ENCODE measurements around the gene RRP7A.
"Not testable (repeated sequence)": the region's sequence is repeated elsewhere in the genome, so short reads cannot be mapped to it uniquely, and the experiment has no call there.

Gene RRP7A

DNA sequence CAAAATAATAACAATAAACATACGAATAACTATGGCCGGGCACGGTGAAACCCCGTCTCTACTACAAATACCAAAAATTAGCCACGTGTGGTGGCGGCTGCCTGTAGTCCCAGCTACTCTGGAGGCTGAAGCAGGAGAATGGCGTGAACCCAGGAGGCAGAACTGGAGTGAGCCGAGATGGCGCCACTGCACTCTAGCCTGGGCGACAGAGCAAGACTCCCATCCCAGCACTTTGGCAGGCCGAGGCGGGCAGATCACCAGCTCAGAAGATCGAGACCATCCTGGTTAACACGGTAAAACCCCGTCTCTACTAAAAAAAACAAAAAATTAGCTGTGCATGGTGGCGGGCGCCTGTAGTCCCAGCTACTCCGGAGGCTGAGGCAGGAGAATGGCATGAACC lies 17.0 kb upstream of the RRP7A start:
- not testable (repeated sequence) for DNase-seq

- no peak for DNase-seq
Measured at GRCh38 chr22:42536166-42536565, 16.6 kb upstream of the RRP7A start.

DNA sequence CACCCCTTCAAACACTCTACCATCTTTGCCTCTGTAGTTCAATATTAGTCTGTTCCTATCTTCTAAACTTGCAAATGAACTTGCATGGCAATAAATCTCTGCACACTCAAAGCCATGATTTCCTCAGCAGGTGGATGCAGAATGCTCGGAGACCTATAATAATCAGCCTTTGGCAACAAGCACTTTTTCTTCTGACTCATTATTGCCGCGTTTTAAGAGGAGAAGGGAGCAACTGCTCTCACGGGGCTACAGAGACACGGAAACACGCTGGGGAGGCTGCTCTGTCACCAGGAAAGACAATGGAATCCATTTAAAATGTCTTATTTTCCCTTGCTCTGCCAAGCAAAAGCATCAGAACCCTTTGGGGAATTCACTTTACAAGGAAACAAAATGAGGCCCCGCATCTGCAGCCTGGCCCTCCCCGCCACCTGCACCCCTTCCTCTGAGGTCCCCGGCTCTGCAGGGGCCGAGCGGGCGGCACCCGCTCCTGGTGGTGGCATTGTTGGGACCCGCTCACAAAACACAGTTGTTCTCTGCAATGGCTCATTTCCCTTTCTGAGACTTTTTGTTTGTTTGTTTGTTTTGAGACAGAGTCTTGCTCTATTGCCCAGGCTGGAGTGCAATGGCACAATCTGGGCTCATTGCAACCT lies 15.6 kb upstream of the RRP7A start:
- not testable (repeated sequence) for DNase-seq

- DNase-seq, result no peak
Measured at GRCh38 chr22:42533638-42533977, 14.0 kb upstream of the RRP7A start.

DNA sequence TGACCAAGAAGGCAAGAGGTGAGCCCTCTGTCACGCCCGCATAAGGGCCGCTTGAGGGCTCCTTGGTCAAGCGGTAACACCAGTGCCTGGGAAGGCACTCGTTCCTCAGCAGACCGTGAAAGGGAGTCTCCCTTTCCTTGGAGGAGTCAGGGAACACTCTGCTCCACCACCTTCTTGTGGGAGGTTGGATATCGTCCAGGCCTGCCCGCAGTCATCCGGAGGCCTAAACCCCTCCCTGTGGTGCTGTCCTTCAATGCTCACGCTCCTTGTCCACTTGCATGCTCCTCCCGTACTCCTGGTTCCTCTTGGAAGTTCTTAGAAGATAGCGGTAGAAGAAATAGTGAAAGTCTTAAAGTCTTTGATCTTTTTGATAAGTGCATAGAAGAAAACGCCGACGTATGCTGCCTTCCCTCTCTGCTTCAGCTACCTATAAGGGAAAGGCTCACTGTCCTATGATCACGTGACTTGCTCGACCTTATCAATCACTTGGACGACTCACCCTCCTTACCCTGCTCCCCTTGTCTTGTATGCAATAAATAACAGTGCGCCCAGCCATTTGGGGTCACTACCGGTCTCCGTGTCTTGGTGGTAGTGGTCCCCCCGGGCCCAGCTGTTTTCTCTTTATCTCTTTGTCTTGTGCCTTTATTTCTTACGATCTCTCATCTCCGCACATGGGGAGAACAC lies 11.9 kb upstream of the RRP7A start:
- not testable (repeated sequence) for DNase-seq

DNA sequence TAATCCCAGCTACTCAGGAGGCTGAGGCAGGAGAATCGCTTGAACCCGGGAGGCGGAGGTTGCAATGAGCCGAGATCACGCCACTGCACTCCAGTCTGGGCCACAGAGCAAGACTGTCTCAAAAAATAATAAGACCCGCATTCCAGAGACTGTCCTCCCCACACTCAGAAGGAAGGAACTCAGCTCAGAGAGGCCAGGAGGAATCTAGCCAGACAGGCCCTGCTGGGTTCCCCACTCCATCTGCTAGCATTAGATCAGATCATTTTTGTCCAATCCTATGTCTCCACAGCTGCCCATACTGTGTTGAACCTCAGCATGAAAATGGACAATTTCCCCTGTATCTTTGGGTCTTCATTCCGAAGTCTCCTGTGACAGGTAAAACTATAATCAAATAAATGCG lies 9.8 kb upstream of the RRP7A start:
- not testable (repeated sequence) for DNase-seq

GRCh38 chr22:42528591-42529307 lies 9.2 kb upstream of the RRP7A start:
- peak in 12 of 58 donors; percentile 8 to 49 (median 20) for DNase-seq

DNA sequence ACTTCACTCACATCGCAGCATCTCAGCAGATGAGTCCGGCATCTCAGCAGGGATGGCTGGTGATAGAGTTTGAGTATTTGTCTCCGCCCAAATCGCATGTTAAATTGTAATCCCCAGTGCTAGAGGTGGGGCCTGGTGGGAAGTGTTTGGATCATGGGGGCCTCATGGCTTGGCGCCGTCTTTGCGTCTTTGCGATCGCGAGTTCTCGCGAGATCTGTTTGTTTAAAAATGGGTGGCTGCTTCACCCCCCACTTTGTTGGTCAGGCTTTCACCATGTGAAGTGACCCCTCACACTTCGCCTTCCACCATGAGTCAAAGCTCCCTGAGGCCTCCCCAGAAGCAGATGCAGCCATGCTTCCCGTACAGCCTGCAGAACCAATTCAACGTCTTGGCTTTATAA lies 3.0 kb upstream of the RRP7A start:
- no peak for DNase-seq

GRCh38 chr22:42521228-42521546 lies 1.6 kb upstream of the RRP7A start:
- no peak for DNase-seq

DNA sequence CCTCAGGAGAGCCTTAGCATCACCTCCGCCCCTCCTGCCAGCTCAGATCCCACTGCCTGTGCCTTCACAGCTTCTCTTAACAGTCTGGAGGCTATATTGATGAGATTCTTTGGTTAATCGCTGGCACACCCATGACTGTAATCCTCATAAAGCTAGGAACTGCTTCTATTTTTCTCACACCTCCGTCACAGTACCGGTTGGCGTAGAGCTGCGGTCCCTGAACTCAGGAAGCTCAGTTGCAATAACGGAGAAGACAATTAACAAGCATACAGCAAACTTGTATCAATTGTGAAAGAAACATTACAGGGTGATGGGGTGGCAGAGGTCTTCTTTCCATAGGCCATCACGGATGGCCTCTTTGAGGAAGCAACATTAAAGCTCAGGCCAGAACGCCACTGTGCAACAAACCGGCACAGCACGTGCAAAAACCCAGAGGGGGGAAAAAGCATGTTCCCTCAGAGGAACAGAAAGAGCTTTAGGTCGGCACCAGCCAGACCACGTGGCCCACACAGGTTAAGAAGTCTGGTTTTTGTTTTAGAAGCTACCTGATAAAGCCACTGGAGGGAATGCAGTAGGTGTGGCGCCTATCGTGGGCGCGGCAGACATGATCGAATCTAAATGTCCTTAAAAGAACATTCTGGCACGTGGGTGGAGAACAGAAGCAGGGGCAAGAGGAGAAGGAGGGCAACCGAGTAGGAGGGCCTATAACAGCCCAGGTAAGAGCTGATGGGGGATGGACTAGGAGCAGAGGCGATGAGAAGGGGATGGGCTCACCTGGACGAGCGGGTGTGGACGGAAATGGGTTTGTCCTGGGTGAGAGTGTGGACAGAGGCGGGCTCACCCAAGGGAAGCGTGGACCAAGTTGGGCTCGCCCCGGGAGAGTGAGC lies 715 bp downstream of the RRP7A start:
- not testable (repeated sequence) for DNase-seq

DNA sequence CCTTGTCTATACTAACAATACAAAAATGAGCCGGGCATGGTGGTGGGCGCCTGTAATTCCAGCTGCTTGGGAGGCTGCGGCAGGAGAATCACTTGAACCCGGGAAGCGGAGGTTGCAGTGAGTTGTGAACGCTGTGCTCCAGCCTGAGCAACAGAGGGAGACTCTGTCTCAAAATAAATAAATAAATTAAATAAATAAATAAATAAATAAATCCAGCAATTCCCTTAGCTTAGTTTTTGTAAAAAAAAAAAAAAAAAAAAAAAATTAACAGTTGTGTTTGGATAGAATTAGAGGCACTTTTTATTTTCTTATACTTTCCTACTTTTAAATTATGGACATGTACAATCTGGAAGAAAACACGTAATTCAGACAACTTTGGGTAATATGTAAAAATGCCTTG lies 2.5 kb downstream of the RRP7A start:
- not testable (repeated sequence) for DNase-seq

- no peak for DNase-seq
Measured at GRCh38 chr22:42515896-42516295, 3.7 kb downstream of the RRP7A start.

DNA sequence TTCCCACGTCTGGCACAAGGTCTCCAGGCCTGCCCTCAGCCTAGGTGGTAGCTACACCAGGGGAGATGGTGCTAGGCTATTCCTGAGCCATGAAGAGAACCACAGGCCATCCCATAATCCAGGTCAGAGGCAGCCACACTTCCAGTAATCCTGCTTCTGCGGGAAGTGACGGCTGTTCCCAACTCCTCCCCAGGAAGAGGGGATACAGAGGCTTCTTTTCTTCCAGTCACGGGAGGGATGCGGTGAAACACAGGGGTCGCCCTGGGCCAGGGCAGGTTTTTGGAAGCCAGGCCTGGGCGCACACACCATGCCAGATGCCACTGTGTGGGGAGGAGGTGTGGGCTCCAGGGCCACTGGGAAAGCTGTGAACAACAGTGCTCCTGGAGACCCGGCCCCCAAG lies 4.3 kb downstream of the RRP7A start:
- not testable (repeated sequence) for DNase-seq

- DNase-seq, result not testable (repeated sequence)
Measured at GRCh38 chr22:42514331-42514730, 5.3 kb downstream of the RRP7A start.

GRCh38 chr22:42512273-42512990 lies 7.2 kb downstream of the RRP7A start:
- peak in 10 of 58 donors; percentile 4 to 28 (median 11) for DNase-seq

DNA sequence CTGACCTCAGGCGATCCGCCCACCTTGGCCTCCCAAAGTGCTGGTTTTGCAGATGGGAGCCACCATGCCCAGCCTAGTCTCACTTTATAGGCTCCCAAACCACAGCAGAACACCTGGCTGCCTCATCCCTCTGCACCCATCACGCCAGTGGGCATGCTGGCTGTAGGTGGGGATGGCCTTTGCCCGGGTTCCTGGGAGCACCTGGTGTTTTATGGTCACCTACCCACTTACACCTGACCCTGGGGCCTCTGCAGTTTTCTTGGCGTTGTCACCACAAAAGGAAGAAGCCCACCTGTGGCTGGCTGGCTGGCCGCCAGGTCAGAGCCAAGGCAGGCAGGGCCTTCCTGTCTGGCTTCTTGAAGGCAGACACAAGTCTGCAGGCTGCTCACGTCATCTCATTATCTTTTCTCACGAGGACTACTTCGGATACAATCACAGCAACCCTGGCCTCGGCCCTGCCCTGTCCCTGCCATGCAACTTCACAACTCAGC lies 8.2 kb downstream of the RRP7A start:
- no peak for DNase-seq

GRCh38 chr22:42509548-42509947 lies 10.0 kb downstream of the RRP7A start:
- no peak for DNase-seq

DNA sequence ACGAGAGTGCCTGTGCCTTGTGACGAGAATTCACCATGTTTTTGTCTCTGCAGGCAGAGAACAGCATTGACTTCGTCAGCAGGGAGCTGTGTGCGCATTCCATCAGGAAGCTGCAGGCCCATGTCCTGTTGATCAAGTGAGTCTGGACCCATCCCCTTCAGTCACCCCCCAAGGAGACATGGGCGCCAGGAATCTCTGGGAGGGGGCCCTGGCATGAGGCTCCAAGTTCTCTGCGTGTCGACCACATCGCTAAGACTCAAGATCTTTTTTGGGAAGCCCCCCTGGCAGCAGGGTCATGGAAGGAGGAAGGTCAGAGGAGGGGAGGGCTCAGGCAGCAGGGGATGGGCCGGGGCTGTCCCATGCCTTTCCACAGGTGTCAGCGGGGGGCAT lies 10.6 kb downstream of the RRP7A start:
- DNase-seq, result not testable (repeated sequence)

DNA sequence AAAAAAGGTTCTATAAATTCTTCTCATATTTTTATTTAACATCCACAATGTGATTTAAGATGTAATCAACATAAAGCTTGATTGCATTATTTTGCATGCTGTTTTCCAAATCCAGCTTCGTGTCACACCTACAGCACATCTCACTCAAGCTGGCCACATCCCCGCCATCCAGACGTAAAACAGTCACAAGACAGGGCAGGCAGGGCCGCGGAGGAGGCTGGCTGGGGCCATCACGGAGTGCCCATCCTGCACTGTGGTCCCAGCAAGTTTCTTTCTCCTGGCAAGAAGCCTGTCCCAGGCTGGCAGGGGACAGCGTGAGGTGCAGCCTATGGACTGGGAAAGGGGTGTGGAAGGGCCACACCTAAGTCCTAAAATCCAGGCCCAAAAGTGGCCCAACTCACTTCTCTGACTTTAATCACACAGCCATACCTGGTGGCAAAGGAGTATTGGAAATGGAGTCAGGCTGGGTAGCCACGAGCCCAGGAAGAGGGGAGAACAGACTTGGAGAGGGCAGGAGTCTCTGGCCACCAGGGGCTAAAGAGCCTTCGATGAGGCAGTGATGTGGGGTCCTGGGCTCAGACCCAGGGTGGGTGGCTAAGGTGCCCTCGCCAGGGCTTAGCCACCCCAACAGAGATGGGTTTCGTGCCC lies 11.1 kb downstream of the RRP7A start:
- DNase-seq, result not testable (repeated sequence)

DNA sequence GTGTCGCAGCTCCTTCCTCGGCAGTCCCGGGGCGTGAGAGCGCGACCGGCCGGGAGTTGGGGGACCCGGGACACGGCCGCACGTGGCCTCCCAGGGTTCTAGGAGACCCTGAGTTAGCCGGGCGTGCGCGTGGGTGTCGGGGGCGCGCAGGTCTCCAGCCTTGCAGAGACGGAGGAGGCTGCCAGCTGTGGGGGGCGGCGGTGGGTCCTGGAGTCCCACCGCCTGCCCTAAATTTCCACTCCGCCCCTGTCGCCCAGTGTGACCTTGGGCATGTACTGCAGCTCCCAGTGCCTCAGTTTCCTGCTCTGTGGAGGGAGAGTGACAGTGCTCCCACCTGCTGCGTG lies 18.8 kb downstream of the RRP7A start:
- peak in 1 of 58 donors; percentile 21 for DNase-seq

Data from anterior cingulate cortex (tissue), 58 donors.